ENCODE results near the gene PRUNE2. TPM values are rescaled to one million over a fixed set of nuclear protein-coding genes. Genes with fewer than 3 reads are reported as not detected.

PRUNE2 gene
- total and polyA plus RNA-seq, 2 of the 8 experiments (the other 6 are each of a cell fraction or from before 2014, with no cell fraction given) = 5.5 to 13.3 TPM

- no peak overlapping the region for H2BK12ac ChIP-seq (ENCODE audit: low read depth, low read length)
- H2BK15ac ChIP-seq (ENCODE audit: low read length) = no peak overlapping the region
- no peak overlapping the region for H3K56ac ChIP-seq (replicated peaks; ENCODE audit: insufficient read length, low read depth, low read length)
- no peak overlapping the region for H3K18ac ChIP-seq (ENCODE audit: extremely low read depth, low read length)
- DNase-seq (ENCODE audit: low read depth in 1 of 2, low spot score in 2 of 2) (no peak), FAIRE-seq (no peak)
- H4K91ac ChIP-seq (replicated peaks; ENCODE audit: insufficient read length, low read length) = no peak overlapping the region
- H3K4me3 ChIP-seq (ENCODE audit: extremely low read depth in 1 of 4, insufficient read depth in 2 of 4, low read depth in 3 of 4, low read length in 4 of 4) = no peak overlapping the region
- no peak overlapping the region for H4K8ac ChIP-seq (ENCODE audit: extremely low read depth, insufficient read depth, low read length)
- 88% methylated on average over 2 of the region's 2 CpGs; no CpG with 5 or more reads in 1 of the 2 experiments for WGBS, 2 experiments (ENCODE audit: extremely low coverage in 1 of 2, insufficient coverage in 1 of 2, insufficient read length in 1 of 2, insufficient replicate concordance in 2 of 2, low coverage in 1 of 2, low lambda C conversion rate in 2 of 2, missing lambda C conversion rate in 1 of 2)
- no peak overlapping the region for H3K14ac ChIP-seq (ENCODE audit: insufficient read length)
- no peak overlapping the region for H3K4ac ChIP-seq (replicated peaks; ENCODE audit: insufficient read length, low read depth, low read length)
- H3K9ac ChIP-seq (replicated peaks in 1 of 4; ENCODE audit: extremely low read depth in 1 of 4, low read depth in 3 of 4, low read length in 3 of 4) = no peak overlapping the region
- H3K23ac ChIP-seq (ENCODE audit: insufficient read length) = no peak overlapping the region
- H3K79me2 ChIP-seq (ENCODE audit: control insufficient read depth in 1 of 2, insufficient read depth in 2 of 2, low read length in 2 of 2) = no peaks in the 10 kb centered on the region
- H3K4me1 ChIP-seq (replicated peaks in 1 of 4; ENCODE audit: control insufficient read depth in 3 of 4, insufficient read depth in 4 of 4, low read length in 3 of 4) = peaks cover 0 to 6% (median under 1%) of the 10 kb centered on the region in 4 experiments; a peak in 3 of 7 replicates
- no peak for TF ChIP-seq KDM5A (IDR thresholded peaks at IDR 0.05; ENCODE audit: low read length)
- no peak for TF ChIP-seq JUND (IDR thresholded peaks at IDR 0.05; ENCODE audit: low read length)
- TF ChIP-seq BACH1 (IDR thresholded peaks at IDR 0.05; ENCODE audit: low read length) = no peak
- TF ChIP-seq POU5F1 (IDR thresholded peaks at IDR 0.05; ENCODE audit: low read depth, low read length) = no peak
- no peak for TF ChIP-seq GABPA (IDR thresholded peaks at IDR 0.05; ENCODE audit: borderline replicate concordance, insufficient read depth, low read length)
- no peak for TF ChIP-seq TEAD4 (IDR thresholded peaks at IDR 0.05; ENCODE audit: low read depth, low read length)
- no peak for TF ChIP-seq PHF8 (conservative IDR thresholded peaks at IDR 0.05; ENCODE audit: low read depth, low read length)
- TF ChIP-seq CHD2 (IDR thresholded peaks at IDR 0.05; ENCODE audit: low read length) = no peak
- TF ChIP-seq SIRT6 (IDR thresholded peaks at IDR 0.05; ENCODE audit: low read length) = no peak
- TF ChIP-seq KDM1A (IDR thresholded peaks at IDR 0.05; ENCODE audit: borderline replicate concordance, low read length) = no peak
- TF ChIP-seq KDM4A (IDR thresholded peaks at IDR 0.05; ENCODE audit: low read depth, low read length, severe bottlenecking) = no peak
- no peak for TF ChIP-seq POLR2A (IDR thresholded peaks at IDR 0.05; ENCODE audit: control extremely low read depth in 1 of 2, low read depth in 2 of 2, low read length in 2 of 2)
- no peak overlapping the region for H2BK120ac ChIP-seq (replicated peaks; ENCODE audit: low read depth, low read length)
- H3K23me2 ChIP-seq (ENCODE audit: low read depth, low read length) = no peaks in the 10 kb centered on the region
- no peak overlapping the region for H2AFZ ChIP-seq (ENCODE audit: low read length)
- H3K27me3 ChIP-seq (replicated peaks in 1 of 4; ENCODE audit: control insufficient read depth in 3 of 4, extremely low read depth in 1 of 4, insufficient read depth in 3 of 4, low read length in 3 of 4) = peaks cover 0 to 3% (median 0%) of the 10 kb centered on the region in 4 experiments; a peak in 2 of 7 replicates
- ChIA-PET CTCF (ENCODE audit: partially characterized antibody) (no interaction called here), POLR2A (ENCODE audit: partially characterized antibody) (no interaction called here)
- no peaks in the 10 kb centered on the region for H3K79me1 ChIP-seq (ENCODE audit: low read depth, low read length)
- no peak overlapping the region for H2BK5ac ChIP-seq (ENCODE audit: low read depth, low read length)
- no peak overlapping the region for H2AK5ac ChIP-seq (ENCODE audit: low read depth, low read length)
- no peaks in the 10 kb centered on the region for H3K9me3 ChIP-seq (ENCODE audit: insufficient read depth in 2 of 2, low read depth in 1 of 2, low read length in 1 of 2)
- no peak overlapping the region for H3K4me2 ChIP-seq (ENCODE audit: insufficient read depth in 1 of 2, low read depth in 2 of 2, low read length in 2 of 2)
- no peak overlapping the region for H3K27ac ChIP-seq (ENCODE audit: low read depth, low read length)
- H4K5ac ChIP-seq (ENCODE audit: insufficient read length, low read depth, low read length) = no peak overlapping the region
- no peak overlapping the region for H2BK20ac ChIP-seq (ENCODE audit: low read length)
- no peaks in the 10 kb centered on the region for H3K36me3 ChIP-seq (ENCODE audit: control insufficient read depth in 2 of 4, insufficient read depth in 4 of 4, low read length in 3 of 4)
- no peaks in the 10 kb centered on the region for H4K20me1 ChIP-seq (replicated peaks in 1 of 2; ENCODE audit: control insufficient read depth in 1 of 2, insufficient read depth in 2 of 2, low read length in 2 of 2)
Observed at GRCh38 chr9:76697554-76697953, 208.4 kb downstream of the PRUNE2 start.

Data from H1 (cell line).